ENCODE results near the gene ADGRG3.
A peak's percentile ranks its signal among the peaks of the same experiment; 100 is the strongest.

Gene ADGRG3

DNA sequence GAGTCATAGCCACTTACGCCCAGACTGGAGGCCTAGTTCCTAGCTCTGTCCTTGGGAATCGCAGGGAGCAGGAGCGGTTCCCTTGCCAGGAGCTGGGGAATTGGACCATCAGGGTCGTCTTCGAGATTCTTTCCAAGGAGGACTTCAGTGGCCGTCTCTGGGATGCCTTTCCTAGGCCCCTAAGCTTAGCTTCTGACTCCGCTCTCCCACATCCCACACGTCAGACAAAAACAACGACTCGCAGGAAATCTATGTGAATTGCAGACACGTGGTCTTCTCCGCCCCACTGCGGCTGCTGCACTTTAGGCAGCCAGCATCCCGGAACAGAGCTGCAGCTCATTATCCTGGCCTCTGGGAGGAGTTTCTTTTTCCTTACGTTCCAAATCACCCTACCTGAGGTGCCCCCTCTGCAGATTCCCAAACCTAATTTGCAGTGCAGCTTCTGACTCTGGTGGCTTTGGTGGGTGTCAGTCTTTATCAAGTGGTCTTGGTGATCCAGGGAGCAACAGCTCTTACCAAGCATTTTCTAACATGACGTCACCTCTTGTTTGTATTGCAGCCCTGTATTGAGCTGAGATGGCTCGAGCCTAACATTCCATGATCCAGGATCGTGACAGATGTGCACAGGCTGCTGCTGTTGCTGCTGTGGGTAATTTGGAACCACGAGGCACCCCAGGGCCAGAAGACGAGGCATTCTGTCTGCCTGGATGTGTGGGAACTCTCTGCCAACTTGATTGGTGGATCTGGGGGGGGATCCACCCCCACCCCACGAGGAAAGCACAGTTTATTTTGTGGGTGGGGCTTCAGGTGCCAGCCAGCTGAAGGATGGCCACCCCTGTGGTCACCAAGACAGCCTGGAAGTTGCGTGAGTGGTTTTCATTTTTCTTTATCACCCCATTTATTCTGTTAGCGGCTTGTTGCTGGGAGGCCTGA, 68.6 kb downstream of the ADGRG3 start:
- peak; percentile 91 for DNase-seq
- peaks cover 36% of the 10 kb centered on the region for H3K79me1 ChIP-seq (replicated peaks; ENCODE audit: low read length, poor library complexity, severe bottlenecking)
- WGBS, result 22% methylated on average over 22 of the region's 23 CpGs

DNA sequence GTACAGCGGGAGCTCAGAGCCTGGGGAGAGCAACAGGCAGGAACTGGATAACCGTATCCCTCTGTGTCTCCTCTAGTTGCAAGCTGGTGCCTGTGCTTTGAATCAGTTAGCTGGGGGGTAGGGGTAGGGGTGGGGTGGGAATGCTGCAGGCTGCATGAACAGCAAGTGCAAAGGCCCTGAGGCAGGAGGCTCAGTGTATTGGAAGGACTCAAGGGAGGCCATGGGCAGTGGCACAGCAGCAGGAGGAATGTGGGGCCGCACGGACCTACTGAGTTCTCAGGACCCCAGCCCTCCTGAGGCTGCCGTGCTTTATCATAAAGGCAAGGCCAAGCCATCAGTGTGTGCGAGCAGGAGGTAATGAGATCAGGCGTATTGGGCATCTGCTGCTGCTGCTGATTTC, 70.7 kb downstream of the ADGRG3 start:
- Histone ChIP-seq H2BK5ac (ENCODE audit: low read depth, low read length, poor library complexity, severe bottlenecking) (no peak overlapping the region), H4K8ac (ENCODE audit: low read length) (no peak overlapping the region), H3K9ac (ENCODE audit: low read length) (no peak overlapping the region), H4K91ac (ENCODE audit: low read length) (peak overlapping the region; percentile 7), H3K79me1 (replicated peaks; ENCODE audit: low read length, poor library complexity, severe bottlenecking) (peaks cover 36% of the 10 kb centered on the region), H3K27me3 (ENCODE audit: control insufficient read depth in 1 of 2, insufficient read depth in 1 of 2, low read length in 2 of 2) (no peaks in the 10 kb centered on the region), H2BK120ac (ENCODE audit: low read depth, low read length) (no peak overlapping the region), H3K4me1 (ENCODE audit: control insufficient read depth, insufficient read depth, low read depth, low read length) (peaks cover 14% of the 10 kb centered on the region), H2AFZ (ENCODE audit: low read depth, low read length) (no peak overlapping the region), H3K14ac (ENCODE audit: low read length in 2 of 2) (no peak overlapping the region), H3K4ac (ENCODE audit: low read depth in 1 of 2, low read length in 2 of 2) (no peak overlapping the region), H3K9me3 (ENCODE audit: control insufficient read depth, low read length) (no peaks in the 10 kb centered on the region), H3K27ac (ENCODE audit: low read length, poor library complexity, severe bottlenecking) (no peak overlapping the region), H2AK5ac (ENCODE audit: low read length, severe bottlenecking) (no peak overlapping the region), H3K23ac (ENCODE audit: low read length in 2 of 2) (no peak overlapping the region), H2BK15ac (ENCODE audit: low read depth, poor library complexity, severe bottlenecking) (no peak overlapping the region), H3K18ac (ENCODE audit: low read depth in 1 of 2, low read length in 2 of 2) (no peak overlapping the region), H2BK12ac (ENCODE audit: low read length in 2 of 2) (no peak overlapping the region), H3K36me3 (ENCODE audit: control insufficient read depth in 1 of 2, insufficient read depth in 2 of 2, low read depth in 1 of 2, low read length in 2 of 2) (peaks cover 26 to 33% of the 10 kb centered on the region in 2 experiments), H3K4me2 (ENCODE audit: low read length, poor library complexity, severe bottlenecking) (no peak overlapping the region), H3K4me3 (ENCODE audit: insufficient read depth in 1 of 2, low read depth in 1 of 2, low read length in 2 of 2) (no peak overlapping the region)
- no peak for DNase-seq
- WGBS, result 97% methylated on average over 7 of the region's 7 CpGs

More for the DNA sequence above, 68.6 kb downstream of the ADGRG3 start:
- Histone ChIP-seq H3K4me3 (ENCODE audit: insufficient read depth in 1 of 2, low read depth in 1 of 2, low read length in 2 of 2) (peak overlapping the region; percentile 93 to 98), H3K9me3 (ENCODE audit: control insufficient read depth, low read length) (peaks cover 6% of the 10 kb centered on the region), H3K27me3 (ENCODE audit: control insufficient read depth in 1 of 2, insufficient read depth in 1 of 2, low read length in 2 of 2) (no peaks in the 10 kb centered on the region), H3K23ac (ENCODE audit: low read length in 2 of 2) (peak overlapping the region in 1 of 2 experiments; percentile 4), H2BK12ac (ENCODE audit: low read length in 2 of 2) (no peak overlapping the region), H2BK15ac (ENCODE audit: low read depth, poor library complexity, severe bottlenecking) (peak overlapping the region; percentile 9), H4K91ac (ENCODE audit: low read length) (no peak overlapping the region), H2BK120ac (ENCODE audit: low read depth, low read length) (no peak overlapping the region), H2AFZ (ENCODE audit: low read depth, low read length) (no peak overlapping the region), H3K4me2 (ENCODE audit: low read length, poor library complexity, severe bottlenecking) (peak overlapping the region; percentile 93), H3K4me1 (ENCODE audit: control insufficient read depth, insufficient read depth, low read depth, low read length) (peaks cover 14% of the 10 kb centered on the region), H2BK5ac (ENCODE audit: low read depth, low read length, poor library complexity, severe bottlenecking) (peak overlapping the region; percentile 67), H3K36me3 (ENCODE audit: control insufficient read depth in 1 of 2, insufficient read depth in 2 of 2, low read depth in 1 of 2, low read length in 2 of 2) (peaks cover 10 to 25% of the 10 kb centered on the region in 2 experiments), H3K14ac (ENCODE audit: low read length in 2 of 2) (no peak overlapping the region), H4K8ac (ENCODE audit: low read length) (peak overlapping the region; percentile 3), H3K27ac (ENCODE audit: low read length, poor library complexity, severe bottlenecking) (peak overlapping the region; percentile 39), H2AK5ac (ENCODE audit: low read length, severe bottlenecking) (no peak overlapping the region), H3K18ac (ENCODE audit: low read depth in 1 of 2, low read length in 2 of 2) (peak overlapping the region; percentile 1 to 23), H3K4ac (ENCODE audit: low read depth in 1 of 2, low read length in 2 of 2) (no peak overlapping the region), H3K9ac (ENCODE audit: low read length) (peak overlapping the region; percentile 88)
